ENCODE results near the gene PKP4.

DNA sequence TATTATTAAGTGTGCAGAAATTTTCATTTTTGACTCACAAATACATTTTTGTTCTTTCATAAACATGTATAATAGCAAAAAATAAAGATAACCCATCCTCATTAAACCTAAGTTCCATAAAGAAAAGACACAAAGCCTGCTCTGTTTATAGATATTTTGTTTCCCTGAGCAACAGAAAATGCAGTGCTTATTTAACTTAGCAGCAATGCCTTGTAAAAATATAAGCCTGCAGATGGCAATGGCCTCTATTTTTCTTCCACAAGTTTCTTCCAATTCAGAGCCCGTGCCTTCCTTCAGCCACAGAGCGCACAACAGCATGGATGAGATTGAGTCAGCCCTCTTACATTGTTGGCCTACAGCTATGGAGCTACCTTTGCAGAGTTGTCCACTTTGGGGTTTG lies 43.6 kb downstream of the PKP4 start:
- TF ChIP-seq, protein P1, sequence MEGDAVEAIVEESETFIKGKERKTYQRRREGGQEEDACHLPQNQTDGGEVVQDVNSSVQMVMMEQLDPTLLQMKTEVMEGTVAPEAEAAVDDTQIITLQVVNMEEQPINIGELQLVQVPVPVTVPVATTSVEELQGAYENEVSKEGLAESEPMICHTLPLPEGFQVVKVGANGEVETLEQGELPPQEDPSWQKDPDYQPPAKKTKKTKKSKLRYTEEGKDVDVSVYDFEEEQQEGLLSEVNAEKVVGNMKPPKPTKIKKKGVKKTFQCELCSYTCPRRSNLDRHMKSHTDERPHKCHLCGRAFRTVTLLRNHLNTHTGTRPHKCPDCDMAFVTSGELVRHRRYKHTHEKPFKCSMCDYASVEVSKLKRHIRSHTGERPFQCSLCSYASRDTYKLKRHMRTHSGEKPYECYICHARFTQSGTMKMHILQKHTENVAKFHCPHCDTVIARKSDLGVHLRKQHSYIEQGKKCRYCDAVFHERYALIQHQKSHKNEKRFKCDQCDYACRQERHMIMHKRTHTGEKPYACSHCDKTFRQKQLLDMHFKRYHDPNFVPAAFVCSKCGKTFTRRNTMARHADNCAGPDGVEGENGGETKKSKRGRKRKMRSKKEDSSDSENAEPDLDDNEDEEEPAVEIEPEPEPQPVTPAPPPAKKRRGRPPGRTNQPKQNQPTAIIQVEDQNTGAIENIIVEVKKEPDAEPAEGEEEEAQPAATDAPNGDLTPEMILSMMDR (conservative IDR thresholded peaks at IDR 0.05 in 1 of 2, IDR thresholded peaks at IDR 0.05 in 1 of 2; ENCODE audit: extremely low read depth in 1 of 2, insufficient read depth in 1 of 2, low read depth in 1 of 2, low read length in 2 of 2) = no peak
- no peak for TF ChIP-seq EZH2 (IDR thresholded peaks at IDR 0.05; ENCODE audit: borderline replicate concordance, low read length)
